SK-N-SH (cell line): Measurements from ENCODE around the gene C16orf74. TPM values are rescaled to one million over a fixed set of nuclear protein-coding genes. Genes with fewer than 3 reads are reported as not detected.

Experiments
- CTCF ChIA-PET: fragments of 300-600, 350-600 bp; formaldehyde crosslinking; extraction: SDS; loops from one replicate; lab custom pipeline; 2021; lab: Yijun Ruan, JAX
- POLR2A ChIA-PET: fragments of 350-600 bp; sonication (Branson Sonifier 250); formaldehyde crosslinking; extraction: SDS; loops from one replicate; lab custom pipeline; 2020; ENCODE audit warnings: antibody characterized with exemption, inconsistent platforms; lab: Yijun Ruan, JAX
- DNase-seq: peaks from one replicate; pipeline ENCODE4 v3.0.0; 2012
- H2AFZ ChIP-seq: fragments of 200-600 bp; sonication (generic); 2 replicates; pipeline ENCODE4 v1.8.1; 2016; ENCODE audit warnings: antibody characterized with exemption, mild to moderate bottlenecking, low read depth
- H3F3A ChIP-seq: fragments of 200-600 bp; sonication (generic); replicated peaks from 2 replicates; pipeline ENCODE3; 2016; ENCODE audit warnings: antibody characterized with exemption, mild to moderate bottlenecking; ENCODE audit not compliant: insufficient read depth
- H3K27ac ChIP-seq, 2 experiments: fragments of 200-500 bp in 1 of 2; fragments of 200-600 bp in 1 of 2; sonication (Bioruptor generic) in 1 of 2; sonication (generic), shearing (Covaris generic) in 1 of 2; 2 replicates each; pipeline versions ENCODE4 v1.5.1 to v1.6.1; 2014 to 2016; ENCODE audit warnings: low read depth in 2 of 2, inconsistent platforms in 1 of 2, low read length in 1 of 2, mild to moderate bottlenecking in 1 of 2, mixed read lengths in 1 of 2
- H3K27me3 ChIP-seq: fragments of 200-600 bp; sonication (generic), shearing (Covaris generic); 2 replicates; pipeline ENCODE4 v1.6.1; 2016; ENCODE audit warnings: mixed run types; ENCODE audit not compliant: insufficient read depth
- H3K36me3 ChIP-seq, 2 experiments: fragments of 200-500 bp in 1 of 2; fragments of 200-600 bp in 1 of 2; sonication (Bioruptor generic) in 1 of 2; sonication (generic) in 1 of 2; replicated peaks in 1 of 2; 2 replicates each; pipeline versions ENCODE3 to v1.5.1; 2014 to 2016; ENCODE audit warnings: low read length in 1 of 2, mild to moderate bottlenecking in 1 of 2; ENCODE audit not compliant: insufficient read depth in 2 of 2, control insufficient read depth in 1 of 2
- H3K4me1 ChIP-seq, 2 experiments: fragments of 200-500 bp in 1 of 2; fragments of 200-600 bp in 1 of 2; sonication (Bioruptor generic) in 1 of 2; sonication (generic), shearing (Covaris generic) in 1 of 2; 2 replicates each; pipeline versions ENCODE4 v1.5.1 to v1.6.1; 2014 to 2016; ENCODE audit warnings: low read depth in 1 of 2, low read length in 1 of 2, mixed run types in 1 of 2; ENCODE audit not compliant: insufficient read depth in 2 of 2, control insufficient read depth in 1 of 2
- H3K4me2 ChIP-seq: fragments of 200-600 bp; sonication (generic), shearing (Covaris generic); 2 replicates; pipeline ENCODE4 v1.6.1; 2017; ENCODE audit warnings: mixed run types
- H3K4me3 ChIP-seq, 2 experiments: fragments of 200-500 bp in 1 of 2; fragments of 200-600 bp in 1 of 2; sonication (Bioruptor generic) in 1 of 2; sonication (generic), shearing (Covaris generic) in 1 of 2; 2 replicates each; pipeline versions ENCODE4 v1.5.1 to v1.8.1; 2014 to 2016; ENCODE audit warnings: low read depth in 2 of 2, inconsistent platforms in 1 of 2, low read length in 1 of 2, mild to moderate bottlenecking in 1 of 2, mixed read lengths in 1 of 2, moderate library complexity in 1 of 2
- H3K79me2 ChIP-seq: fragments of 200-600 bp; sonication (generic); 2 replicates; pipeline ENCODE4 v1.8.1; 2017; ENCODE audit warnings: mild to moderate bottlenecking; ENCODE audit not compliant: insufficient read depth
- H3K9ac ChIP-seq: fragments of 200-600 bp; sonication (generic); 2 replicates; pipeline ENCODE4 v1.6.1; 2017; ENCODE audit warnings: mixed run types
- H3K9me2 ChIP-seq: fragments of 200-600 bp; sonication (generic); 2 replicates; pipeline ENCODE4 v1.6.1; 2017; ENCODE audit warnings: mixed run types
- H3K9me3 ChIP-seq: fragments of 200-600 bp; sonication (generic); 2 replicates; pipeline ENCODE4 v1.6.1; 2017; ENCODE audit warnings: mixed run types, mild to moderate bottlenecking, moderate library complexity
- H4K20me1 ChIP-seq: fragments of 200-600 bp; sonication (generic); 2 replicates; pipeline ENCODE4 v1.6.1; 2017; ENCODE audit warnings: mild to moderate bottlenecking, mixed run types; ENCODE audit not compliant: insufficient read depth
- CHD2 ChIP-seq: fragments of 150-350 bp; IDR thresholded peaks from 2 replicates; pipeline ENCODE4 v1.6.1; 2018; ENCODE audit warnings: low read length; ENCODE audit not compliant: partially characterized antibody
- FOXJ3 ChIP-seq: sonication (generic); formaldehyde crosslinking; IDR thresholded peaks from 2 replicates; pipeline ENCODE4 v1.5.1; 2020; ENCODE audit warnings: mild to moderate bottlenecking, missing genetic modification reagents
- JUND ChIP-seq: IDR thresholded peaks from 2 replicates; pipeline ENCODE4 v1.4.0; 2012
- RAD21 ChIP-seq: IDR thresholded peaks from 2 replicates; pipeline ENCODE4 v1.6.1; 2012; ENCODE audit warnings: mild to moderate bottlenecking, low read length
- SIN3A ChIP-seq: IDR thresholded peaks from 2 replicates; pipeline ENCODE4 v1.6.1; 2012; ENCODE audit warnings: low read depth, mild to moderate bottlenecking, low read length, moderate library complexity, borderline replicate concordance
- SMC3 ChIP-seq: IDR thresholded peaks from 2 replicates; pipeline ENCODE4 v1.6.1; 2012; ENCODE audit warnings: low read depth, low read length, improper control_type of control experiment
- TCF12 ChIP-seq: IDR thresholded peaks from 2 replicates; pipeline ENCODE4 v1.4.0; 2012
- YY1 ChIP-seq: IDR thresholded peaks from 2 replicates; pipeline ENCODE4 v1.4.0; 2012; ENCODE audit warnings: low read depth, mild to moderate bottlenecking
- WGBS: methylation state at CpG from one replicate; pipeline ENCODE4 v1.1.6; 2017; ENCODE audit warnings: low lambda C conversion rate; 5-methylcytosine and 5-hydroxymethylcytosine counted together
- polyA plus RNA-seq, 3 experiments: library from polyadenylated mRNA; depleted of rRNA; stranded (reverse); fragments of >200 nt; gene quantifications; 2 replicates each; pipeline ENCODE4 v1.2.3, GENCODE V29; 2012
- TF ChIP-seq, protein P1 (sequence below): fragments of 200-600 bp; sonication (generic); IDR thresholded peaks from 2 replicates; pipeline ENCODE4 v1.6.1; 2017; ENCODE audit warnings: antibody characterized with exemption, mild to moderate bottlenecking, moderate library complexity
- TF ChIP-seq, protein P2 (sequence below): IDR thresholded peaks from 2 replicates; pipeline ENCODE4 v1.4.0; 2012; ENCODE audit warnings: low read depth, borderline replicate concordance
- TF ChIP-seq, protein P3 (sequence below): IDR thresholded peaks from 2 replicates; pipeline ENCODE4; 2012

C16orf74 gene
- polyA plus RNA-seq, 1 of the 3 experiments (the other 2 are of a cell fraction): 27.2 TPM

DNA sequence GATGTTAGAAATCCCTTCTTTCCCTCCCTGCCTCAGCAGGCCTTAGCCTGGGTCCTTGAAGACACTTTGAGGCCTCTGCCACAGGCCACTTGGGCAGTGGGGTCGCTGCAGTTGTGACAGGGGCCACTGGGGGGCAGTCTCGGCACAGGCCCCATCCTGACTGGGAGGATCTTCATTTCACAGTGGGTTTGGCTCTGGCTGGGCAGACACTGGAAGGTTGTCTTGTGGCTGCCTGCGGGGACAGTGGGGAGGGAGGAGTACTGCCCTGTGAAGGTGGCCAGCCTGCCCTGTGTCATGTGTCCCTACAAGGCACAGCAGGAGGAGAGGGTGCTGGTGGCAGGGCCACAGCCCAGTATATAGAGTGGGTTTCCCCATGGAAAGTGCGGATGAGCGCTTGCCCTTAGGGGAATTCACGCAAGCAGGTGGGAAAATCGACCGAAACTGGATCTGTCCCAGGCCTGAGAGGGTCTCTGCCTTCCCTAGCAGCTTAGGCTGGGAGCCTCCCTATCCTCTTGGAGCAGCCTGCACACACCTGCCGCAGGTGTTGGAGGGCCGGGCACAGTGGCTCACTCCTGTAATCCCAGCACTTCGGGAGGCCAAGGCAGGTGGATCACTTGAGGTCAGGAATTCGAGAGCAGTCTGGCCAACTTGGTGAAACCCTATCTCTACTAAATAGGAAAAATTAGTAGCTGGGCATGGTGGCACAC is 90.9 kb downstream of the C16orf74 start:
- Histone ChIP-seq H3K4me3 (no peak overlapping the region), H3K9me2 (no peaks in the 10 kb centered on the region), H2AFZ (no peak overlapping the region)
- CTCF ChIA-PET: interaction anchor here (0.6 to 7.9 kb wide), 24 partner anchors 9 to 604 kb away, joined by 3 to 91 read pairs (median 4); partner anchors contain the start of gene GSE1
- TF ChIP-seq SMC3: peak; percentile 66
- TF ChIP-seq, protein P1, sequence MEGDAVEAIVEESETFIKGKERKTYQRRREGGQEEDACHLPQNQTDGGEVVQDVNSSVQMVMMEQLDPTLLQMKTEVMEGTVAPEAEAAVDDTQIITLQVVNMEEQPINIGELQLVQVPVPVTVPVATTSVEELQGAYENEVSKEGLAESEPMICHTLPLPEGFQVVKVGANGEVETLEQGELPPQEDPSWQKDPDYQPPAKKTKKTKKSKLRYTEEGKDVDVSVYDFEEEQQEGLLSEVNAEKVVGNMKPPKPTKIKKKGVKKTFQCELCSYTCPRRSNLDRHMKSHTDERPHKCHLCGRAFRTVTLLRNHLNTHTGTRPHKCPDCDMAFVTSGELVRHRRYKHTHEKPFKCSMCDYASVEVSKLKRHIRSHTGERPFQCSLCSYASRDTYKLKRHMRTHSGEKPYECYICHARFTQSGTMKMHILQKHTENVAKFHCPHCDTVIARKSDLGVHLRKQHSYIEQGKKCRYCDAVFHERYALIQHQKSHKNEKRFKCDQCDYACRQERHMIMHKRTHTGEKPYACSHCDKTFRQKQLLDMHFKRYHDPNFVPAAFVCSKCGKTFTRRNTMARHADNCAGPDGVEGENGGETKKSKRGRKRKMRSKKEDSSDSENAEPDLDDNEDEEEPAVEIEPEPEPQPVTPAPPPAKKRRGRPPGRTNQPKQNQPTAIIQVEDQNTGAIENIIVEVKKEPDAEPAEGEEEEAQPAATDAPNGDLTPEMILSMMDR: peak; percentile 94
- no peak for TF ChIP-seq JUND
- peak; percentile 77 for TF ChIP-seq RAD21
- TF ChIP-seq, all 33 proteins: peak for 3
- peaks cover 14 to 89% of the 10 kb centered on the region in 2 experiments for H3K36me3 ChIP-seq
- H3F3A ChIP-seq: no peaks in the 10 kb centered on the region
- no peak overlapping the region for H3K9ac ChIP-seq
- no peak overlapping the region; a peak in 1 of 4 replicates for H3K27ac ChIP-seq
- H4K20me1 ChIP-seq: peaks cover 12% of the 10 kb centered on the region
- H3K4me2 ChIP-seq: no peak overlapping the region
- peak; percentile 93 for DNase-seq
- H3K4me1 ChIP-seq: peaks cover 0 to 36% of the 10 kb centered on the region in 2 experiments; a peak in 1 of 4 replicates
- H3K27me3 ChIP-seq: no peaks in the 10 kb centered on the region
- POLR2A ChIA-PET: interaction anchor here (0.7 kb wide), 1 partner anchor 14 kb away, joined by 3 read pairs; no protein-coding TSS in a partner anchor
- 69% methylated on average over 12 of the region's 12 CpGs for WGBS
- H3K79me2 ChIP-seq: no peaks in the 10 kb centered on the region
- no peaks in the 10 kb centered on the region for H3K9me3 ChIP-seq

DNA sequence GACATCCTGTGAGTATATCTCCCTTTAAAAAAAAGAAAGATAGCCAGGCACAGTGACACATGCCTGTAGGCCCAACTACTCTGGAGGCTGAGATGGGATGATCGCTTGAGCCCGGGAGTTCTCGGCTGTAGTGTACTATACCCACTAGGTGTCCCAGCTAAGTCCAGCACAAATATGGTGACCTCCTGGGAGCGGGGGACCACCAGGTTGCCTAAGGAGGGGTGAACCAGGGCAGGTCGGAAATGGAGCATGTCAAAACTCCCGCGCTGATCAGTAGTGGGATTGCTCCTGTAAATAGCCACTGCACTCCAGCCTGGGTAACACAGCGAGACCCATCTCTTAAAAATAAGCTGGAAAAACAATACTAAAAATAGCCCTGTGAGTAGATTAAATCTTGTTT is 91.6 kb downstream of the C16orf74 start:
- H3K4me1 ChIP-seq: peaks cover 0 to 39% of the 10 kb centered on the region in 2 experiments; a peak in 1 of 4 replicates
- no peak for DNase-seq
- H3K9ac ChIP-seq: no peak overlapping the region
- H3F3A ChIP-seq: peaks cover under 1% of the 10 kb centered on the region
- no peaks in the 10 kb centered on the region for H3K9me3 ChIP-seq
- H3K79me2 ChIP-seq: no peaks in the 10 kb centered on the region
- H3K4me2 ChIP-seq: no peak overlapping the region
- POLR2A ChIA-PET: no interaction called here
- H3K36me3 ChIP-seq: peaks cover 14 to 89% of the 10 kb centered on the region in 2 experiments
- peak overlapping the region in 1 of 2 experiments; percentile 53; a peak in 2 of 4 replicates for H3K27ac ChIP-seq
- H2AFZ ChIP-seq: no peak overlapping the region
- TF ChIP-seq, protein P2, sequence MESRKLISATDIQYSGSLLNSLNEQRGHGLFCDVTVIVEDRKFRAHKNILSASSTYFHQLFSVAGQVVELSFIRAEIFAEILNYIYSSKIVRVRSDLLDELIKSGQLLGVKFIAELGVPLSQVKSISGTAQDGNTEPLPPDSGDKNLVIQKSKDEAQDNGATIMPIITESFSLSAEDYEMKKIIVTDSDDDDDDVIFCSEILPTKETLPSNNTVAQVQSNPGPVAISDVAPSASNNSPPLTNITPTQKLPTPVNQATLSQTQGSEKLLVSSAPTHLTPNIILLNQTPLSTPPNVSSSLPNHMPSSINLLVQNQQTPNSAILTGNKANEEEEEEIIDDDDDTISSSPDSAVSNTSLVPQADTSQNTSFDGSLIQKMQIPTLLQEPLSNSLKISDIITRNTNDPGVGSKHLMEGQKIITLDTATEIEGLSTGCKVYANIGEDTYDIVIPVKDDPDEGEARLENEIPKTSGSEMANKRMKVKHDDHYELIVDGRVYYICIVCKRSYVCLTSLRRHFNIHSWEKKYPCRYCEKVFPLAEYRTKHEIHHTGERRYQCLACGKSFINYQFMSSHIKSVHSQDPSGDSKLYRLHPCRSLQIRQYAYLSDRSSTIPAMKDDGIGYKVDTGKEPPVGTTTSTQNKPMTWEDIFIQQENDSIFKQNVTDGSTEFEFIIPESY: no peak
- TF ChIP-seq CHD2: no peak
- TF ChIP-seq, protein P3, sequence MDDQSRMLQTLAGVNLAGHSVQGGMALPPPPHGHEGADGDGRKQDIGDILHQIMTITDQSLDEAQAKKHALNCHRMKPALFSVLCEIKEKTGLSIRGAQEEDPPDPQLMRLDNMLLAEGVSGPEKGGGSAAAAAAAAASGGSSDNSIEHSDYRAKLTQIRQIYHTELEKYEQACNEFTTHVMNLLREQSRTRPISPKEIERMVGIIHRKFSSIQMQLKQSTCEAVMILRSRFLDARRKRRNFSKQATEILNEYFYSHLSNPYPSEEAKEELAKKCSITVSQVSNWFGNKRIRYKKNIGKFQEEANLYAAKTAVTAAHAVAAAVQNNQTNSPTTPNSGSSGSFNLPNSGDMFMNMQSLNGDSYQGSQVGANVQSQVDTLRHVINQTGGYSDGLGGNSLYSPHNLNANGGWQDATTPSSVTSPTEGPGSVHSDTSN: no peak
- no peak for TF ChIP-seq SIN3A
- no peak for TF ChIP-seq FOXJ3 (CRISPR knock-in tag)
- TF ChIP-seq YY1: no peak
- TF ChIP-seq TCF12: no peak
- TF ChIP-seq, all 33 proteins: peak for 0
- Histone ChIP-seq H3K4me3 (no peak overlapping the region), H3K9me2 (no peaks in the 10 kb centered on the region), H3K27me3 (no peaks in the 10 kb centered on the region), H4K20me1 (peaks cover 14% of the 10 kb centered on the region)
- 90% methylated on average over 8 of the region's 8 CpGs for WGBS
- CTCF ChIA-PET: interaction anchor here (0.6 to 7.9 kb wide), 19 partner anchors 10 to 399 kb away, joined by 3 to 91 read pairs (median 4); partner anchors contain the start of gene GSE1
